Head of caudate nucleus (tissue), 42 donors: ENCODE measurements around the gene CHRNA4.
A peak's percentile ranks its signal among the peaks of the same experiment; 100 is the strongest.

Experiments
- DNase-seq, 42 donors: peaks; one replicate each; pipeline versions ENCODE4 v3.0.0 to v3.0.0-alpha.2; 2020 to 2021; ENCODE audit warnings: mixed read lengths in 7 of 42
- intact Hi-C: fragments of 100-400 bp; cut with DNase I; formaldehyde crosslinking; loops from one replicate; pipeline ENCODE4 v1.15.0; 2022

CHRNA4 gene

DNA sequence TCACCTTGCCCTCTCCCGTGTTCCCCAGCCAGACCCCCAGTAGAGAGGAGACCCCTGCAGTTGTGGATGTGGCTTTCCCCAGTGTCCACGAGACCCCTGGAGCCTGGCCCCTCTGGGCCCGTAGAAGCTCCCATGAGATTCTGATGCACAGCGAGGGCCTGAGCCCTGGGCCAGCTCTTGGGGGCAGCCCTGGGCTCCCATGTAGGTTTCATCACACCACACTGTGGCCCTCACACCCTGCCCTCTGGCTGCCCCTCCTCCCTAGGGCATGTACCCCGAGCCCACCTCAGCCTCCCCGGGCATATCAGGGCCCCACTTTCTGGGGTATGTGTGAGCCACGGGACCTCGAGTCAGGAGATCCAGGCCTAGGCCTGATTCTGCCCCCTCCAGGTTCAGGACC is 7.0 kb upstream of the CHRNA4 start:
- no peak for DNase-seq
- intact Hi-C loops = no loop called here

DNA sequence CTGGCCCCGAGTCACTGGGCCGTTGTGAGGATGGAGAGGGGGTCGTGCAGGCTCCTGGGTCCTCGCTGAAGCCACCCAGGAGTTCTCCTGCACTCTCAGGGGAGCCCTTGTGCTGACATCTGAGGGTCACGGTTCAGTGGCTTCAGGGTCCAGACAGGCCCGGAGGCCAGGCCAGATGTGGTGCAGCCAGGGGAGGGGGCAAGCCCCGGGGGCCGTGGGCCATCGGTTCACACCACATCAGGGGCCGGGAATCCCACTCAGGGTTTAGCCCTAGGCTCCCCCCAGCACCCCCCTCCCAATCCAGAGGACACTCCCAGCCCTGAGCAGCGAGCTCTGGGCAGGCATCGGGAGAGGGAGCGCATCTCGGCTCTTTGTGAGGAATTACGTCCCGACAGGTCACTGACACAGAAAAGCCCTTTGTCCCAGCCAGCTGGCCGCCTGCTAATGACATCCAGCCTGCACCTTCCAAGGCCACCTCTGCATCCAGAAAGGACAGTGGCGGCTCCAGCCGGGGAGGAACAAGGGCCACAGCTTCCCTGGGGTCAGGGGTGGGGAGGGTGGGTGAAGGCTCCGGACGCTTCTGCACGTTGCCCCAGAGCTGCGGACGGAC is 6.4 kb upstream of the CHRNA4 start:
- intact Hi-C loops = no loop called here
- DNase-seq = no peak

DNA sequence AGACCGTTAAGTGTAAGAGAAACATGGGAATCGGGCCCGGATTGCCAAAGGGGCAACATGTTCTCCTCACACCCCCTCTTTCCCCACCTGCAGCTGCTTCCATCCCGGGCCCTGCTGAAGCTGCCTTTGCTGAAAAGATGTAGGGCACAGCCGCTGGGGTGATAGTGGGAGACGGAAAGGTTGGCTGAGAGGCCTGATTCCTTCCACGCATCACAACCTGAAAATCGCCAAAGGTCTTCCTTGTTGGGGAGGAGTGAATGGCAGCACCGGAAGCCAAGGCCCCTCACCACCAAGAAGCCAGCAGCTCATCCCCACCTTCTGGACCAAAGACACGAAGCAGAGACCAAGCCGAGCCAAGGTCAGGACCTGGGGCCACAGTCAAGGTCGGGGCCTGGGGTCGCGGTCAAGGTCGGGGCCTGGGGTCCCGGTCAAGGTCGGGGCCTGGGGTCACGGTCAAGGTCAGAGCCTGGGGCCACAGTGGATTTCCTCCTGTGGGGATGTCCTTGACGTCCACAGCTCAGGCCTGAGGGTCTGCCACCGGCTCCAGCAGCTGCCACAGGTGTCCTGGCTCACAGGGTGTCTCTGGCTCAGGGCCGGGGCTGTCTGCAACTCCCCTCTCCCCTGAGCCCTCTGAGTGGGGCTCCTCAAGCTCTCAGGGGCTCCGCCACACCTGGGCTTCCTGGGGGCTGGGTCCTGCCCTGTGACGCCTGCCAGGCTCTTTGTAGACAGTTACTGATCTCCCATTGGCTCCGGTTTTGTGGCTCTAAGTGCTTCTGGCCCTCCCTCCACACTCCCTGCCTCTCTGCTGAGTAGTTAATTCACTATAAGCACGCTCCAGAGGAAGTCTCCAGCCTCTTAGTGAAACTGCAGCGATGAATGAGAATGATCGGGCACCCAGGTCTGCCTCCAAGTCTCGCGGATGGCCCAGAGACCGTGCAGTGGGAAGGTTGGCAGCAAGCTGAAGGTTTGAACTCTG is 5.5 kb upstream of the CHRNA4 start:
- DNase-seq = no peak
- intact Hi-C loops = no loop called here

DNA sequence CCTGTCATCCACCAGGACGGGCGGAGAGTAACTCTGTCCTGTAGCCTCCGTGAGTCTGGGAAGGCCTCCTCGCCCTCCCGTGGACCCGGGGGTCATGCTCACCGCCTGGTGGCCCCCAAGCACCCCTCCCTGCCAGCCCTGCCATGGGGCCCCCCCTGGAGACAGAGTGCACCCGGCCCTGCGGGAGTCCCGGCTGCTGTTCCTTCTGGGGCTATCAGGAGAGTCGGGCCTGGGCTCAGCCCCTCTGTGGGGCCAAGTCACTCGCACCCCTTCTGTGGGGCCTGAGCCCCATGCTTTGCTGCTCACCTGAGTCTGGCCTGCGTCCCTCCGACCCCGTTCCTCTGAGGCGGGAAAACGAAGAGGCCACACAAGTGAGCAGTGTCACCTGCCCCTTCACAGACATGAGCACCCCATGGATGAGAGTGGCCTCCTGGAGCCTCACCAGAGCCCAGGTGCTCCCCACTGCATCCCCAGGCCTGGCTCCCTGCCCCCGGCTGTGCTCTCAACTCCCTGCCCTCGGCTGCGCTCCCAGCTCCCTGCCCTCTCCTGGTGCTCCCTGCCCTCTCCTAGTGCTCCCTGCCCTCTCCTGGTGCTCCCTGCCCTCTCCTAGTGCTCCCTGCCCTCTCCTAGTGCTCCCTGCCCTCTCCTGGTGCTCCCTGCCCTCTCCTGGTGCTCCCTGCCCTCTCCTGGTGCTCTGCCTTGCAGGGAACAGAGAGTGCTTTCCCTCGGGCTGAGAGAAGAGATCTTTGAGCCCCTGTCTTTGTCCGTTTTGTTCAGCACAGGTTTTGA is 4.6 kb upstream of the CHRNA4 start:
- DNase-seq = no peak
- intact Hi-C loops = no loop called here

DNA sequence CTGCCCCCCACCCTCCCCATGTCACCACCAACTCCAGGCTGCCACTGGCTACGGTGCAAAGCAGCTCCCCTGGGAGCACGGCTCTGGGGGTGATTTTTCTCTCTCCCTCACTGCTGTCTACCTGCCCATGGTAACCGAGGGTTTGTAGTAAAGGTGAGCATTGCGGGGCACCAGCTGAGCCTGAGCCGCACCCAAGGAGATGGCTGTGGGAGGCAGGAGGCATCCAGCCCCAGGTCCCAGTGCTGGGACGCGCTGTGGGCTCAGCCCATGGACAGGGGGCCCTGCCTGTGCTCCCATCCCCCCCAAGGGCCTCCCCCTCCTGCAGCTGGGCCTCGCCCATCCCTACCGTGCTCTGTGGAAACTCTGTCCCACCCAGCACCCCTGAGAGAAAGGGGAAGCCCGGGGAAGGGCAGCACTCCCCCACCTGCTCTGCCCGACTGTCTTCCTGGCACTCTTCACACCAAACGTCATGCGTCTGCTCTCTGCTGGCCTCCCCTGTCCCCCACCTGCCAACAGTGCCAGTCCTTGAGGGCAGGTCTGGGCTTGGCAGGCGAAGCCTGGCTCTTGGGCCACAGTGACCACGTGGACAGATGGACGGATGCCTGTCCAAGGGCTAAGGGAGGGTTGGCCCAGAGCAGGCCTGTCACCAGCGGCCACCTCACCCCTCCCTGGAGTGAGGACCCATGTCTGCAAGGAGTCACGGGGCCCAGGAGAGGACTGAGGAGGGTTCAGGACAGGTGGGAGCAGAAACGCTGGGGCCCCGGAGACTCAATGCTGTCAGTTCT is 3.8 kb upstream of the CHRNA4 start:
- intact Hi-C loops = no loop called here
- no peak for DNase-seq

DNA sequence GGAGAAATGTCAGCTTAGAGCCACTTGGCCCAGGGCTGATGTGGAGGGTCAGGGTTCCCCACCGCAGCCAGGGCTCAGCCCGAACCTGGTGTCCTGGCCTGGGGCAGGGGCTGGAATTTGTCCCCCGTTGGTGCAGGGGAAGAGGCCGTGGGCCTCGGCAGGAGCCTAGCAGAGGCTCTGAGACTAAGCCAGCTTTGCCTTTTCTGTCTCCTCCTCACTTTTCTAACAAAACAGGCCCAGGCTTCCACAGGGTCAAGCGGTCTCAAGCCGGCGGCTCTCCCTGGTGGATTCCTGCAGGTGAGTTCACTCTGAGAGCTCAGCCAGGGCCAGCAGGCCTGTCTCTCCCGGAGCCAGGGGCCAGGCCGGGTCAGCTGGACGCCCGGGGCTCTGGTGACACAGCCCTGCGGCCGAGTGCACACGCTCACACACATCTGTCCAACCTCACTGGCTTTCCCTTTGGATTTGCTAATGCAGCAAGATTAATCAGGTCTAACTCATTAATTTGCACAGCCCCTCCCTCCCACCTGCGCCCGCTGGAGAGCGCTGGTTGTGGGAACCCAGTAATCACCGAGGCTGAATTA is 2.9 kb upstream of the CHRNA4 start:
- no peak for DNase-seq
- intact Hi-C loops = no loop called here

DNA sequence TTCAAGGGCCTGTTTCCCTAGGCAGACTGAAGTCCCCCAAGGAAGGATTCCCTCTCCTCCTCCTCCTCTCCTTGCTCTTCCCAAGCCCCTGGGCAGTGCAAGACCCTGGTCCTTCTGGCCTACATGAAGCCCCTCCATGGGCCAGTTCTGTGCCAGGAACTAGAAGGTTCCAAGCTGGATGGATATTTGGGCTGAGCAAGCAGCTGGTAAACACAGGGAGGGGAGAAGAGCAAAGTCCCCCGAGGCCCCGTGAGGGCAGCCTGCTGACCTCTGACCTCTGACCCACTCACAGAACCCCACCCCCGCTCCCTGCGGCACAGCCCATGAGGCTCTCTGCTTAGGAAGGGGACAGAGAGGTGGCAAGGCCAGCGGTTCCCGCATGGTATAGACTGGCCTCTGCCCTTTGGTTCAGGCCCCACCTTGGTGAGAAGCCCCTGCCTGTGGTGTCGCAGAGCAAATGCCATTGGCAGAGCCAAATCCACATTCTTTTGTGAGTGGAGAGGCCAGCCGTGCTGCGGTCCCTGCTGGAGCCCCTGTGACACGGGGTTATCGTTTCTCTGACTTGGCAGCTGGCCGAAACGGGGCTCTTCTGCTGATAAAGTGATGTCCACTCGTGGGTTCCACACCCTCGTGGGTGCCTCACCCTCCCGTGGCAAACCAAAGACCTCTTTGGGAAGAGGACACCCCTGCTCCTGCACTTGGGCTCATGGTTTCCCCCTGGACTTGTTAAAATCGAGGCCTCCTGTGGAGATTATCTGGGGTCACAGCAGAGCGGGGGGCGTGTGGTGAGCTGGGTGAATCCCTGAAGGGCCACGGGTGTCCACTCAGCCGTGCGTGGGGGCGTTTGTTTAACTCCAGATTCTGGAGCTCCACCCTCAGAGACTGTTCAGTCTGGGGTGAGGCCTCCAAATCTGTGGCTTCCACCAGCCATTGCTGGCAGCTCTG is 2.1 kb upstream of the CHRNA4 start:
- no peak for DNase-seq

DNA sequence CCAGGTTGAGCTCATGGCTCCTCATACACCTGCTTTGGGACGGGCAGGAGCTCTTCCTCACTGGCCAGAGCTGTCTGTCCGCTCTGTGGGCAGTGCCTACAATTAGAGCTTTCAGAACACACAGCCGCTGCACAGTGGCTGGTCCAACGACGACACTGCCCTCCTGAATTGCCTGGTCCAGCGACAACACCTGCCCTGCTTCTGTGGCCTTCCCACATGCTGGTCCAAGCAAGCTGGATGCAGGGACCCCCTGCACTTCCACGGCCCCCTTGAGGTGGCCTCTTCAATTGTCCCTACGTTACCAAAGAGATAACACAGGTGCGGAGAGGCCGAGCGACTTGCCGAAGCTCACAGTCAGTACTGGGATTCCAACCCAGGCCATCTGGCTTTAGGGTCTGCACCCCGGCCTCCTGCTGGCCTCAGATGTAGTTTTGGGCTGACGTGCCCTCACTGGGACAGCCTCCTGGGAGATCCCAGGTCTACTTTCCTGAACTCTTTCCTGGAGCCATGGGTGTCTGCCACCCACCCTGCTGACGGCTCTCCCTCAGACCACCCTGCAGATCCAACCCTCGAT is 1.4 kb upstream of the CHRNA4 start:
- no peak for DNase-seq
- intact Hi-C loops = no loop called here

More for the DNA sequence above, 2.1 kb upstream of the CHRNA4 start:
- intact Hi-C loops = no loop called here

DNA sequence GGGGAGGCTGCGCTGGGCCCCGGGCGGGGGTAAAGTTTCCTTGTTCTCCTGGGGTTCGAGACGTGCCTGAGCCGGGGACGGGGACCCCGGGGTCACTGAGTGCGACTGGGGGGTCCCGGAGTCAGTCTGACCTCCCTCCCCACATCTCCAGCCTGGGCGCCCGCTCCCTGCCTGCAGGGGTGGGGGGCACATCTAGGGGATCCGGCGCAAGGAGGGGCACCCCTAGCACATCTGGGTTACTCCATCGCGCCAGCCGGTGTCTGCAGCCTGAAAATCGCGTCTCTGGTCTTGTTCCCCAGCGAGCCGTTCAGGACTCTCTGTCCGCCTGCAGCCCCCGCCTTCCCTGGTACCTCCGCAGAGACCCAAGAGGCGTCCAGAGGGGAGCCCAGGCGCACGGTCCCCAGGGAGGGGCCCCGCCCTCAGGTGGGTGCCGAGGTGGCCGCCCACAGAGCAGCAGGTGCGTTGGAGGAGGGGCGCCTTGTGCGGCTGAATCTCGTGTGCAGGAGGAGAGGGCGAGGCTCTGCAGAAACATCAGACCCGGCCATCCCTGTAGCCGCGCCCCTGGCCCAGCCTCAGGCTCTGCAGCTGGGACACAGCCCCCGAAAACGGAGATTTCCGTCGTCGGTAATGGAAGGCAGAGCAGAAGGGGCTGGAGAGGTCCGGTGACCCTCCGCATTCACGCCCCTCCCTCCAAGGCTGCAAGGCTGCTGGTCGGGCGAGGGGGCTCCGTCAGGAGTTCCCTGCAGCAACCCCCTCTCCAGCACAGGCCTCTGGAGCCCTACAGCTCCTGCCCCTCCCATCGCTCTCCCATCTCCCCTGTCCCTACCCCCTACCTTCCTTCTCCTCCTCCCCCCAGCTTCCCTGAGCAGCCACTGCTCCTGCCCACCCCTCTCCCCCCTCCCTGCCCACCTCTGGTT is 628 bp upstream of the CHRNA4 start:
- intact Hi-C loops = no loop called here

DNA sequence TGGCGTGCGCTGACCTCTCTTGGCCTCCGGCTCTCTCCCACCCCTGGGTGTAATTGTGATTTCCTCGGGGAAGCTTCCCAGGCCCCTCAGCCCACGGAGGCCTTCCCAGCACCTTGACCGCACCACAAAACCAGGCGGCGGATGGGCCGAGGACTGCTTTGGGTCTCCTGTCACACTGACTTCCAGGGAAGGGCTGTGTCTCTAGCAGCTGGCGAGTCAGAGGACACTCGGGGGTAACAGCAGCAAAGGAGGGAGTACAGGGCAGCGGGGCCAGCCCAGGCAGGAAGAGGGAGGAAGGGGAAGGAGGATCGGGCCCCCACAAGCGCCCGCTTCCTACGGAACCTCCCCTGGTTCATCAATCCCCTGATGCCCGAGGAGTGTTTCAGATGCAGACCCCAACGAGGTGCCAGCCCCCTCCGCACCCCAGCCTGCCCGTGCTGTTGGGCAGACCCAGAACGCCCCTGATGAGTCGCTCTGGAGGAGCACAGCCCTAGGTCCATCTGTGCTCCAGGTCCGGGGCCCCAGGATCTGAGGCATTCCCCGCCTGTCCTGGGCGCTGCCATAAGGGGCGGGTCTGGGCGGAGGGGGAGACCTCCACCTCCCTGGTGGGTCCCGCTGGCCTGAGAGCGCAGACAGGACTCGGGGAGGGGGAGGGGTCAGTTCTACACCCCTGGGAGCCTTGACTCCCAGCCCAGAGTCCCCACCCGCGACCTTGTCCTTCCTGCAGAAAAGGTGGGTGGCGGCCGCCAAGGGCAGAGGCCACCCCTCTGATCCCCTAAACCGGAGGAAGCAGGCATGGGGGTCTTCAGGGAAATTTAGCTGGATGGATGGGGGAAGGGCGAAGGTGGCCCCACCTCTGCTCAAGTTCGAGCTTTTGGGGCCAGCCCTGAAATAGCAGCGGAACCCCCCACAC is 956 bp downstream of the CHRNA4 start:
- DNase-seq = no peak
- intact Hi-C loops = no loop called here

More for the DNA sequence above, 628 bp upstream of the CHRNA4 start:
- DNase-seq = peak in 2 of 42 donors; percentile 20 to 25

DNA sequence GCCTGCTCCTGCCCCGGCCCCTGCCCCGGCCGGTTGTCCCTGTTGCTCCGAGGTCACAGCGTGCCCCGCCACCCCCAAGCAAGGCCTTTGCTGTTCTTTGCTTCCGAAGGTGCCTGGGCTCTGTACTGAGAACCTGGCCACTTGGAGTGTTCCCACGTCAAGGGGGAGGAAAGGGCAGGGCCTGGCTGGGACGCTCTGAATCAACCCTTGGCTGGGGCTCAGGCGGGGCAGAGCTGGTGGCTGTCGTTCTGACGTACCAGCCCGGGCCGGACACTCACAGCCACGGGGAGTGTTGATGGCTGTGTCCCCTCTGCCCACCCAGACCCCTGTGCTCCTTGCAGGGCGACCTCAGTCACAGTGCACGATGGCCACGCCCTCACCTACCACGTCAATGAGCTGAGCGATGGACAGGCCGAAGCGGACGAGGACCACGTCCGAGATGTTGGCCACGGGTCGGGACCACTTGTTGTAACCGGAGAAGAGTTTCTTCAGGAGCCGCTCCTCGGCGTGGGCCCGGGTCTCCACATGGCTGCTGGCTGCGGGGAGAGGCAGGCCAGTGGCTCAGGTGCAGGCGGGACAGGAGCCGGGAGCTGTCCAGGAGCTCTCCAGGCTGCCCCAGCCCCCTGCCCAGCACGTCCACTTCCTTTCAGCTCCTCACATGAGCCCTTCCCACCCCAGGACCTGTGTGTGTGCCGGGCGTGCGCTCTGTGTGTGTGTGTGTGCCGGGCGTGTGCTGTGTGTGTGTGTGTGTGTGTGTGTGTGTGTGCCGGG is 1.8 kb downstream of the CHRNA4 start:
- intact Hi-C loops = no loop called here
- no peak for DNase-seq

DNA sequence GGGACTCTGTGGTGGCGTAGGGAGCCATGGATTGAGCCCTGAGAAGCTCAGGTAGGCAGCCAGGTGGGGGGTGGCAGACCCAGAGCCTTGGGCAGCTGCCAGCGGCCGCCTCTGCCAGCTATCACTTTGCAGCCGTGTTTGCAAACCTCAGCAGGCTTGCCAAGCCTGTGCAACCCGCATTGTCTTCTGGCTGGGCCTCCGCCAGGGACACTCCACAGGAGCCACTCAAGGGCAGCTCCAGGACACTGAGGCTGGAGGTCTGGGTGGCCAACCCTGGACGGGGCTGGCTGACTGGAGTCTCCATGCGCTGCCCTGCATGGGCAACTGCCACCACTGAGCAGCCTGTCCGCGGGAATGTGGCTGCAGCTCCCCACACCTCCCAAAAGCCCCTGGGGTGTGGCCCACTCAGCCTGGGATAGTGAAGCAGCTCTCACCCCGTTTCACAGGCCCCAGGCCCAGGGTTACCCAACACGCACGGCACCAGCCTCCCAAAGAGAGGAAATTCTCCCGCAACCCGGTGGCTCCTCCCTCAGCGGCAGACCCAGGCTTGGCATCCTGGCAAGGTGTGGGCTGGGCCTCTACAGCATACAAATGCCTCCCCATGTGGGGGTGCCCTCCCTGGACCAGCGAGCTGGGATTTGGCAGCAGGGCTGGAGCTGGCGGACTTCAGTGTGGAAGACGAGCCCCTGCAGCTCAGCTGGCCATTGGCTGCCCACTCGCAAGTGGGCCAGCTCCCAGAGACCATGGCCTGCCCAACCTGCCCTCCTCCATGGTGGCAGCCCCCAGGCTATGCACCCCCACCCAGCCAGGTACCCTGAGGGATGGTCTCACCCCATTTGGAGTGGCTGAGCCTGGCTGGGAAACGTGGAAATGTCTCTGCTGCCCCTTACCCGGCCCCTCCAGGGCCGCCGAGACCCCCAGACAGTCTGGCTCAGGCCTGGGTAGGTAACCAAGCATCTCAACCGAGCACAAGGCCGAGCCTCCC is 2.9 kb downstream of the CHRNA4 start:
- DNase-seq = peak in 3 of 42 donors; percentile 26 to 44 (median 34)
- intact Hi-C loops = no loop called here
